OCI-M2 (cell line): ENCODE results near the gene SCAMP2.

Experiments
- DNase-seq: peaks from one replicate; lab custom pipeline; 2025; ENCODE audit not compliant: unreplicated experiment; lab: John Stamatoyannopoulos, UW

SCAMP2 gene

DNA sequence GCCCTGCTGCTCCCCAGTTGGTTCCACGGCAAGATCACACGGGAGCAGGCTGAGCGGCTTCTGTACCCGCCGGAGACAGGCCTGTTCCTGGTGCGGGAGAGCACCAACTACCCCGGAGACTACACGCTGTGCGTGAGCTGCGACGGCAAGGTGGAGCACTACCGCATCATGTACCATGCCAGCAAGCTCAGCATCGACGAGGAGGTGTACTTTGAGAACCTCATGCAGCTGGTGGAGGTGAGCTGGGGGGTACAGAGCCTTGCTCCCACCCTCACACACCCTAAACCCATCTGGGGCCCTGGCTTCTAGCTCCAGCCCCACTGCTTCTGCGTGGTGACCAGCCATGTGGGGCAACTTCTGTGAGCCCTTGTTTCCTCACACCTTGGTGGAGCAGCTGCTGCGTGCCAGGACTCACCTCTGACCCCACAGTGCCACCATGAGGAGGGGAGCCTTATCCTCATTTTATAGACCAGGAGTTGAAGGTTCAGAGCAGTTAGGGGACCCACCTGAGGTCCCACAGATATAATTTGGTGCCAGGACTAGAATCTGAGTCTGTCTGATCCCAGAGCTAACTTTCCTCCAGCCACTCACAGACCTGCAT is 73.8 kb downstream of the SCAMP2 start:
- DNase-seq, result no peak

DNA sequence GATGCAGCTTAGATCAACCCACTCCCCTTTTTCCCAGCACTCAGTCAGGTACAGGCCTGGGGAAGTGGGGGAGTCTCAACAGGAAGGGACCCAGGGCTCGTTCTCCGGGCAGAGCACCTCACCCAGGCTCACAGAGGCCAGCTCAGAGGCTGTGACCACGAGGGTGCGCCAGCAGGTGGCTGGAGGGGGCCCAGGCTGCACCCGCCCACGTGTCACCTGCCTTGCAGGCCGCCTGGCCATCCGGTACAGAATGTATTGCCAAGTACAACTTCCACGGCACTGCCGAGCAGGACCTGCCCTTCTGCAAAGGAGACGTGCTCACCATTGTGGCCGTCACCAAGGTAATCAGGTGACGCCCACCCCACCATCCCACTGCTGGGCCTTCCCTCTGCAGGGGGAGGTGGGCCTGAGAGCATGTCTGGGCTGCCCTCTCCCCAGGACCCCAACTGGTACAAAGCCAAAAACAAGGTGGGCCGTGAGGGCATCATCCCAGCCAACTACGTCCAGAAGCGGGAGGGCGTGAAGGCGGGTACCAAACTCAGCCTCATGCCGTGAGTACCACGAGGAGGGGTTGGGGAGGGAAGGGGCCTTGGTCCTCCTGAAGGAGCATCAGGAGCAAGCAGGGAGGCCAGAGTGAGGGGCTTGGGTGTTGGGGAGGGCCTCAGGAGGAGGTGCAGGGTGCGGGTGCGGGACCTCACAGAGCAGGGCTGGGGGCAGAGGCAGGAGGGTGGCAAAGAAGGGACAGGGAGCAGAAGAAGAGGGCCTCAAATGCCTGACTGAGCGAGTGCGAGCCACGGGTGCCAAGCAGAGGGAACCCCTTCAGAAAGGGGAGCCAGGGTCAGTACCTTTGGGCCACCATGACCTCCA is 74.5 kb downstream of the SCAMP2 start:
- no peak for DNase-seq

DNA sequence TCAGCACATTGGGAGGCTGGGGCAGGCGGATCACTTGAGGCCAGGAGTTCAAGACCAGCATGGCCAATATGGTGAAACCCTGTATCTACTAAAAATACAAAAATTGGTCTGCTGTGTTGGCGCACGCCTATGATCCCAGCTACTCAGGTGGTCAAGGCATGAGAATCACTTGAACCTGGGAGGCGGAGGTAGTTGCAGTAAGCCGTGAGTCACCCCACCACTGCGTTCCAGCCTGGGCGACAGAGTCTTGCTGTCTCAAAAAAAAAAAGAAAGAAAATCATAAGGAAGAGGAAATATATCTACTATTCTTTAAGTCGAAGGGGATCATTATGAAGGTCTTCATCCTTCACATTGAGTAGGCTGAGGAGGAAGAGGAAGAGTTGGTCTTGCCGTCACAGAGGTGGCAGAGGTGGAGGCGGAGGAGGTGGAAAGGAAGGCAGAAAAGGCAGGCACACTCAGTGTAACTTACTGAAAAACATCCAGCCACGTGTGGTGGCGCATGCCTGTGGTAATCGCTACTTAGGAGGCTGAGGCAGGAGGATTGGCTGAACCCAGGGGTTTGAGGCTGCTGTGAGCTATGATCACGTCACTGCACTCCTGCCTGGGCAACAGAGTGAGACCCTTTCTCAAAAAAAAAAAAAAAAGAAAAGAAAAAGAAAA is 77.1 kb downstream of the SCAMP2 start:
- DNase-seq, result no peak

DNA sequence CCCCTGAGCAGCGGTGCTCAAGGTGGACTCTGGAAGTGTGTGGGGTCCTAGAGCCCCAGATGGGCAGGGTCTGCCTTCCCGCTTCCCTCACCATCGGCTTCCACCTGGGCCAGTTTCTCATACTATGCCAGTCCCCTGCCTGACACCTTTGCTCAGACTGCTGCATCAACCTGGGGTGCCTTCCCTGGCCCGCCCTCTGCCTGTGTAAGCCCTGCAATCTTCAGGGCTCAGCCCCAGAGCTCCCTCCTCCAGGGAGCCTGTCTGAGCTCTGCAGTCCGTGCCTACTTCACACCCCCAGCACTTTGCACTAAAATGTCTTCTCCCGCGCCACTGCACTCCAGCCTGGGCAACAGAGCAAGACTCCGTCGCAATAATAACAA is 78.2 kb downstream of the SCAMP2 start:
- DNase-seq, result no peak

DNA sequence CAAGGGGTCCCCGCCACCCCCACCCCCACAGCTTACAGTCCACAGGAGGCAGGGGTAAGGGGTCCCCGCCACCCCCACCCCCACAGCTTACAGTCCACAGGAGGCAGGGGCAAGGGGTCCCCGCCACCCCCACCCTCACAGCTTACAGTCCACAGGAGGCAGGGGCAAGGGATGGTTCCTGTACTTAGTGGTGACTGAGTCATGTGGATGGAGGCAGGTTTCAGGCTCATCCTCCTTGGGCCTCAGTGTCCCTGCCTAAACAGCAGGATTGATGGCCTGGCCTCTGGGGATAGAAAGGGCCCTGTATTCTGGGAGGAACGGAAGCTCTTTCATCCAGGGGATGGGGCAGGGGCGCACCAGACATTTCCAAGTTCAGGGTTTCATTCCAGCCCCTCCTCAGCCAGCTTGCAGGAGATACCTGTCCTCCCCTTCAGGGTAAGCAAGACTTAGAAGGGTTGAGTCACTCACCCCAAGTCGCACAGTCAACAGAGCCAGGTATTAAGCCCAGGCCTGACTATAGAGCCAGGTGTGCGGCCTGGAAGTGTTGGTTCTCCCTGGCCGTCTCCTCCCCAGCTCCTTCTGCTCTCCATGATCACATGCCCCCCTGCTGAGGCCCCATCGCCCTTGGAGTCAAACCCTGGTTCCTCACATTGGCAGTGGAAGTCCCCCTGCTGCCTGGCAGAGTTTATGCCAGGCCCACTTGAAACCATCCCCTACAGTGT is 78.8 kb downstream of the SCAMP2 start:
- no peak for DNase-seq
